Measurements from ENCODE around the gene TMEM178B. TPM values are rescaled to one million over a fixed set of nuclear protein-coding genes. Genes with fewer than 3 reads are reported as not detected.

TMEM178B gene
- total RNA-seq, 1 donor, result 0.10 TPM

Other genes starting within 250 kb of the TMEM178B start
- 106 TPM for gene BRAF, start 149.1 kb upstream of the TMEM178B start, total RNA-seq
- gene MRPS33, start 59.1 kb upstream of the TMEM178B start, total RNA-seq, result 11.9 TPM